Measurements from ENCODE around the gene TDRD10. TPM values are rescaled to one million over a fixed set of nuclear protein-coding genes. Genes with fewer than 3 reads are reported as not detected.
A peak's percentile ranks its signal among the peaks of the same experiment; 100 is the strongest.

The TDRD10 gene
- total and polyA plus RNA-seq, 2 of the 8 experiments (the other 6 are each of a cell fraction or from before 2014, with no cell fraction given), result 0.15 to 0.27 TPM

- Histone ChIP-seq H2AFZ (ENCODE audit: low read length) (no peak overlapping the region), H2BK120ac (replicated peaks; ENCODE audit: low read depth, low read length) (no peak overlapping the region), H2BK5ac (ENCODE audit: low read depth, low read length) (0 out of 2 replicates have a peak overlapping the region, but pooled peaks have one; percentile 7), H4K5ac (ENCODE audit: insufficient read length, low read depth, low read length) (no peak overlapping the region), H3K27me3 (replicated peaks in 1 of 4; ENCODE audit: control insufficient read depth in 3 of 4, extremely low read depth in 1 of 4, insufficient read depth in 3 of 4, low read length in 3 of 4) (no peaks in the 10 kb centered on the region), H3K4ac (replicated peaks; ENCODE audit: insufficient read length, low read depth, low read length) (no peak overlapping the region), H3K79me1 (ENCODE audit: low read depth, low read length) (no peaks in the 10 kb centered on the region), H3K14ac (ENCODE audit: insufficient read length) (no peak overlapping the region), H3K9me3 (ENCODE audit: insufficient read depth in 2 of 2, low read depth in 1 of 2, low read length in 1 of 2) (no peaks in the 10 kb centered on the region), H4K91ac (replicated peaks; ENCODE audit: insufficient read length, low read length) (no peak overlapping the region), H3K79me2 (ENCODE audit: control insufficient read depth in 1 of 2, insufficient read depth in 2 of 2, low read length in 2 of 2) (no peaks in the 10 kb centered on the region), H3K56ac (replicated peaks; ENCODE audit: insufficient read length, low read depth, low read length) (no peak overlapping the region), H2BK12ac (ENCODE audit: low read depth, low read length) (no peak overlapping the region), H3K36me3 (ENCODE audit: control insufficient read depth in 2 of 4, insufficient read depth in 4 of 4, low read length in 3 of 4) (peaks cover 14 to 37% (median 23%) of the 10 kb centered on the region in 4 experiments), H3K23me2 (ENCODE audit: low read depth, low read length) (no peaks in the 10 kb centered on the region), H3K4me2 (ENCODE audit: insufficient read depth in 1 of 2, low read depth in 2 of 2, low read length in 2 of 2) (no peak overlapping the region), H3K27ac (ENCODE audit: low read depth, low read length) (no peak overlapping the region), H3K23ac (ENCODE audit: insufficient read length) (no peak overlapping the region), H3K4me1 (replicated peaks in 1 of 4; ENCODE audit: control insufficient read depth in 3 of 4, insufficient read depth in 4 of 4, low read length in 3 of 4) (no peaks in the 10 kb centered on the region), H4K8ac (ENCODE audit: extremely low read depth, insufficient read depth, low read length) (no peak overlapping the region), H2BK20ac (ENCODE audit: low read length) (no peak overlapping the region), H3K9ac (replicated peaks in 1 of 4; ENCODE audit: extremely low read depth in 1 of 4, low read depth in 3 of 4, low read length in 3 of 4) (no peak overlapping the region), H2BK15ac (ENCODE audit: low read length) (no peak overlapping the region), H3K18ac (ENCODE audit: extremely low read depth, low read length) (no peak overlapping the region), H2AK5ac (ENCODE audit: low read depth, low read length) (no peak overlapping the region), H4K20me1 (replicated peaks in 1 of 2; ENCODE audit: control insufficient read depth in 1 of 2, insufficient read depth in 2 of 2, low read length in 2 of 2) (peaks cover under 1 to 14% of the 10 kb centered on the region in 2 experiments), H3K4me3 (ENCODE audit: extremely low read depth in 1 of 4, insufficient read depth in 2 of 4, low read depth in 3 of 4, low read length in 4 of 4) (no peak overlapping the region)
- DNase-seq (ENCODE audit: low read depth in 1 of 2, low spot score in 2 of 2) (no peak), FAIRE-seq (no peak)
- POLR2A ChIA-PET (ENCODE audit: partially characterized antibody), result interaction anchor here (0.9 to 1.0 kb wide), 2 partner anchors 10 to 13 kb away, joined by 3 read pairs; no protein-coding TSS in a partner anchor
- 82% methylated on average over 11 of the region's 11 CpGs; no CpG with 5 or more reads in 1 of the 2 experiments for WGBS, 2 experiments (ENCODE audit: extremely low coverage in 1 of 2, insufficient coverage in 1 of 2, insufficient read length in 1 of 2, insufficient replicate concordance in 2 of 2, low coverage in 1 of 2, low lambda C conversion rate in 2 of 2, missing lambda C conversion rate in 1 of 2)
- CTCF ChIA-PET (ENCODE audit: partially characterized antibody), result interaction anchor here (0.6 to 5.7 kb wide), 65 partner anchors 9 to 436 kb away, joined by 3 to 117 read pairs (median 4); partner anchors contain the start of genes CHRNB2, FLAD1 and PBXIP1
- TF ChIP-seq CTCF (IDR thresholded peaks at IDR 0.05; ENCODE audit: control extremely low read depth in 1 of 3, insufficient read depth in 1 of 3, low read depth in 1 of 3, low read length in 3 of 3) (no peak), USF2 (IDR thresholded peaks at IDR 0.05; ENCODE audit: low read length) (no peak), NANOG (IDR thresholded peaks at IDR 0.05; ENCODE audit: insufficient read depth, low read depth, low read length, poor library complexity, severe bottlenecking) (no peak), BRCA1 (IDR thresholded peaks at IDR 0.05; ENCODE audit: low read depth, low read length) (no peak), FOSL1 (IDR thresholded peaks at IDR 0.05; ENCODE audit: insufficient read depth, low read depth, low read length) (no peak), EP300 (IDR thresholded peaks at IDR 0.05; ENCODE audit: borderline replicate concordance in 1 of 2, low read depth in 2 of 2, low read length in 2 of 2) (no peak), SP4 (IDR thresholded peaks at IDR 0.05; ENCODE audit: low read length) (no peak), SUZ12 (IDR thresholded peaks at IDR 0.05; ENCODE audit: low read length) (no peak)
These were observed 45.2 kb downstream of the TDRD10 start for GRCh38 chr1:154547105-154547732.

All from H1 (cell line).